Fibroblast of skin of right biceps (primary cell): ENCODE data around the gene S100A8.
"Not testable (repeated sequence)": the region's sequence is repeated elsewhere in the genome, so short reads cannot be mapped to it uniquely, and the experiment has no call there.

Source experiments
- DNase-seq: peaks from one replicate; pipeline ENCODE4 v3.0.0-alpha.2; 2013

Gene S100A8

GRCh38 chr1:153390938-153391710, at the start of gene S100A8:
Gene S100A8 (minus strand): TSS chr1:153391073. CDS start chr1:153390535, 538 bp downstream.
- DNase-seq, result no peak

DNA sequence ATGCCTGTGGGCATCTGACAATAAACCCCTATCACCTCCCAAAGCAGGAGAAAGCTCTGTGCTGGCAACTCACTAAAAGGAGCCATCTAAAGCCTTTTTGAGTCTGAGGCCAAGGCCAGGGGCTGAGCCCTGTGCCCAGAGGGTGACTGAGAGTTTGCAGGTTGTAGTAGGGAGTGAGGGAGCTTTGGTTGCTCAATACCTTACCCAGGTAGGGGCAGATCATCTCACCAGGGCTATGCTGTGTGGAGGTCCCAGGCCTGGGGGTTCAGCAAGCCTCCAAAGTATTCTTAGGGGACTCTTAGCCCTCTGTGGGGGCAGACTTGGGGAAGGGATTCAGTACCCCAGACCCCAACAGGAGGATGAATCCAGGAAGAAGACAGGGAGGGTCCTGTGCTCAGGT, 48.4 kb upstream of the S100A8 start:
- no peak for DNase-seq

DNA sequence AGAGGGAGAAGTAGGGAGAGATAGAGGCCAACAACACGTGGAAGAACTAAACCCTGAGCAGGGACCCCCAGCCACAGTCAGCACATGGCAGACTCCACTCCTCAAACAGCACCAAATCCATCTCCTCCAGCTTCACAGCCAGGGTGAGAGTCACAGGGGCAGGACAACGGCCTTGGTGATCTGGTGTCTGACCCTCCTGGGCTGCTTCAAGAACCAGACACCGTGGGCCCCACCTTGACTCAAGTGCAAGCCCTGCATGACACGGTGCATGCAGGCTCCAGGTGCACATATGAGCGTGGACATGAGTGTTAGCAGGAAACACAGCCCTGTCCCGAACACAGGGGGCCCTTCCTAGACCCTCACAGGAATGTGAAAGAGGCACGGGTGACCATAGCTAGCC, 47.7 kb upstream of the S100A8 start:
- DNase-seq, result no peak

DNA sequence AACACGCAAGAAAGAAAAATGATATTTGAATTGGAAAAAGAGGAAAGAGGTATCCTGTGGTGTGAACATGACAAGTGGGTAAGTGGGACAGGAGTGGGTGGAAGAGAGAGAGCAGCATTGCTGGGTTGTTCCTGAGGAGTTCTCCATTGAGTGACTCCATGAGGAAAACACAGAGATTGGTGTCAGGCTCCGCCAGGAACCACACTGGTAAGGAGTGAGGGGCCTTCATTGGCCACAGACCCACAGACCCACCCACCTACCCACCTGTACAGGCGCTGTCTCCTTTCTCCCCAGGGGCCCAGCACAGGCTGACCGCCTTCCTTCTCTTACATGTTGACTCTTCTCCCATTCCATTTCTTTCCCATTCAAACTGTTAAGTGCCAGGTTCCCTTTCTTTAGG, 46.4 kb upstream of the S100A8 start:
- no peak for DNase-seq

GRCh38 chr1:153434746-153435455, 44.0 kb upstream of the S100A8 start:
- DNase-seq, result no peak

- DNase-seq, result no peak
Measured at GRCh38 chr1:153432874-153433681, 42.2 kb upstream of the S100A8 start.

GRCh38 chr1:153431928-153432327, 41.1 kb upstream of the S100A8 start:
- no peak for DNase-seq

GRCh38 chr1:153431427-153431826, 40.6 kb upstream of the S100A8 start:
- no peak for DNase-seq

DNA sequence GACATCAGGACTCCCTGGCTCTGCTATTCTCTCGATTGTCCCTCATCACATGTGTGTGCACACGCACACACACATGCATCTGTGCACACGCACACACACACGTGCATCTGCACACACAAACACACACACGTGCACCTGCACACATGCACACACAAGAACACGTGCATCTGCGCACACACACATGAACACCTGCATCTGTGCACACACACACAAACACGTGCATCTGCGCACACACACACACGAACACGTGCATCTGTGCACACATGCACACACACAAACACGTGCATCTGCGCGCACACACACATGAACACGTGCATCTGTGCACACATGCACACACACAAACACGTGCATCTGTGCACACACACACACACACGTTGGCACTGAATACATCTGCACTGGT, 40.1 kb upstream of the S100A8 start:
- DNase-seq, result no peak

- no peak for DNase-seq
Measured at GRCh38 chr1:153430561-153430960, 39.7 kb upstream of the S100A8 start.

DNA sequence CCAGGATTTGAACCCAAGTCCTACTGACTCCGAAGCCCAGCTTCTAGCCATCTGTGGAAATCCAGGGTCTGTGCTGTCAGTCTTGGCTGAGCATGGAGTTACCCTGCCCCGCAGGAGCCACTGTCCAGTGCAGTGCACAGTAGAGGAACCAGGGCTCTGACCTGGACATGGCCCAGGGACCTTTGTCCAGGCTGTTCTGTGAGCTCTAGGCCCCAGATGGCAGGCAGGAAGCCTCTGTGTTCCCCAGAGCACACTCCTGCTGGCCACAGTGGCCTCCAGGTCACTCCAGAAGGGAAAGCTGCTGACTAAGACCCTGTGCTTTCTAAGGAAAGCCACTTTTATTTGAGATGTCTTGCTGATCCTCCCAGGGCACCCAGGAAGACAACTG, 39.3 kb upstream of the S100A8 start:
- DNase-seq, result no peak

- no peak for DNase-seq
Measured at GRCh38 chr1:153429266-153430165, 38.6 kb upstream of the S100A8 start.

DNA sequence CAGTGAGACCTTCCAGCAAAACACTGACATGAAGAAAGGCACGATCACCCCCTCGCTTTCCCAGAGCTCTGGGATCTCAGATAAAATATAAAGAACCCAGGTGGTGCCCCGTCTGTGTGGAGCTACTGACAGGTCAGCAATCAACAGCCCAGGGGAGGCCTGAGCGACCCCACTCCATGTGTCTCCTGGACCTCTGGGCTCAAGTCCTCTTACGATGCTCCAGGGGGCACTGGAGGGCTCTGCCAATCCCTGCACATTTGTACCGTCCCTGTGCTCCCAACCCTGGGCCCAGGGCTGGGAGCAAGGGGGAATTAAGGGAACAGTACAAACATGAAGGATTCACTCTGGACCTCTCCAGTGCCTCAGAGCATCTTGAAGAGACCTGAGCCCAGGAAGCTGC, 37.9 kb upstream of the S100A8 start:
- DNase-seq, result no peak

GRCh38 chr1:153428073-153428638, 37.3 kb upstream of the S100A8 start:
- DNase-seq, result no peak

DNA sequence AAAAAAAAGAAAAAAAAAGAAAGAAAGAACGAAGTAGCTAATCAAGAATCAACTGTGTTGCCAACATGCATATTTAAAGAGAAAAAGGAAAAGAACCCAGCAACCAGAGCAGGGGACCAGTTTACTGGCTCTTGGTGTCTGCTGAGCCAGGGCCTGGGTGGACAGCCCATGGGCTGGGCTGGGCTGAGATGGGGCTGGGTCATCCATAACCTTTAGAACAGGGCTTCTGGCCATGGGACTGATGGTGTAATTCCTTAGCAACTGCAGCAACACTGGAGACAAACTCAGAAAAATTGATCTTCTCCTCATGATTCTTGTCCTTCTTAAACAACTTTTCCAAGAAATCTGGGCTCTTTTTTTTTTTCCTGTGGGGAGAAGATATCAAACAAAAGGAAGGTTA, 35.9 kb upstream of the S100A8 start:
- no peak for DNase-seq

DNA sequence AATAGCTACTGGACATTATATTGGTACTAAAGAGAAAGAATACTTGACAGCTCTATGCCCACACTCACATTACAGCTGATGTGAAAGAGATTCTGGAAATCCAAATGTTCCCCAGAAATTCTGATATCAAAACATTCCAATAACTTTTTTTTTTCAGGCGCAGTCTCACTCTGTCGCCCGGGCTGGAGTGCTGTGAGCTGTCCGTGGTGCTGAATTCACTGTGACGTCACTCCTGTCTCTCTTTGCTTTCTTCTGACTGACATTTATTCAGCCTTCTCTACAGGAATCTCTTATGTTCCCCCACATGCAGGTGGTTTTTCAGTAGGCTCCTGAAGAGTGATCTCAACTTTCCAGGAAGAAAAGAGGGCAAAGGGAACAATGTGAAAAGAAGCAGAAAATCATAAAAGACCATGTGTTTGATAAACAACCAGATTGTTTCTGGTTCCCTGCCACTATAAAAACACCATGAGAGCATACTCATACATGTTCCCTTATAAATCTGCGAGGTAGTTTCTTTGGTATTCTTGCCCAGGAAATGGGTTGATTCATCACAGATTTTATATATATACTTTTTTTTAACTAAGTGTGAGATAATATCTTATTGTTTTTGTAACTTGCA, 31.7 kb upstream of the S100A8 start:
- peak; percentile 64 for DNase-seq

GRCh38 chr1:153420306-153420705, 29.4 kb upstream of the S100A8 start:
- DNase-seq, result no peak

DNA sequence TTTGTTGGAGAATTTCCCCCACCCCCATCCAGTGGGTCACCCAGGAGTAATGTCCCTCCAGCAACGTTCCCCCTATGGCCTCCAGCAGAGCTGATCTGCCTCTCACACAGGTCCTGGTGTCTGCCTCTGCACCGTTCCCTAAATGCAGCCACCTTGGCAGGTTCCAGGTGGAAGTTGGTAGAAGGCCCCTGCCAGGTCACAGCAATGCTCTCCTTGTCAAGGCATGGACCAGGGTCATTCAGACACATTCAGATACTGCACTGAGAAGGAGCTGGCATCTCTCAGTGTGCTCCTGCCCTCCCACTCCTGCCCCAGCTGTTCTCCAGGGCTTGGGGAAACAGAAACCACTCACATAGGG, 28.5 kb upstream of the S100A8 start:
- DNase-seq, result not testable (repeated sequence)

GRCh38 chr1:153418758-153419435, 28.0 kb upstream of the S100A8 start:
- DNase-seq, result not testable (repeated sequence)

GRCh38 chr1:153417136-153417888, 26.4 kb upstream of the S100A8 start:
- DNase-seq, result no peak
